NOMO-1 treated with dmso at 0.1 percent for 144 hours (cell line): Measurements from ENCODE around the gene DPP6.

Experiments
- DNase-seq: peaks from one replicate; lab custom pipeline; 2025; ENCODE audit not compliant: unreplicated experiment; lab: John Stamatoyannopoulos, UW

Gene DPP6

GRCh38 chr7:154898973-154899855, 847.0 kb downstream of the DPP6 start:
- no peak for DNase-seq

- DNase-seq: no peak
These were observed 847.7 kb downstream of the DPP6 start for GRCh38 chr7:154899862-154900261.

- DNase-seq: no peak
These were observed 850.4 kb downstream of the DPP6 start for GRCh38 chr7:154902600-154903082.

GRCh38 chr7:154903083-154903731, 851.0 kb downstream of the DPP6 start:
- no peak for DNase-seq

- no peak for DNase-seq
These were observed 852.9 kb downstream of the DPP6 start for GRCh38 chr7:154905146-154905545.

GRCh38 chr7:154905615-154906014, 853.4 kb downstream of the DPP6 start:
- no peak for DNase-seq

GRCh38 chr7:154906201-154906600, 854.0 kb downstream of the DPP6 start:
- no peak for DNase-seq

GRCh38 chr7:154906736-154907355, 854.6 kb downstream of the DPP6 start:
- DNase-seq: no peak

- DNase-seq: no peak
These were observed 855.7 kb downstream of the DPP6 start for GRCh38 chr7:154907651-154908620.

GRCh38 chr7:154909241-154910105, 857.3 kb downstream of the DPP6 start:
- no peak for DNase-seq

- no peak for DNase-seq
These were observed 857.9 kb downstream of the DPP6 start for GRCh38 chr7:154910125-154910524.

GRCh38 chr7:154910977-154911376, 858.8 kb downstream of the DPP6 start:
- no peak for DNase-seq

GRCh38 chr7:154911411-154911810, 859.2 kb downstream of the DPP6 start:
- no peak for DNase-seq

GRCh38 chr7:154911862-154912455, 859.8 kb downstream of the DPP6 start:
- no peak for DNase-seq

- DNase-seq: no peak
These were observed 860.9 kb downstream of the DPP6 start for GRCh38 chr7:154912871-154913637.

GRCh38 chr7:154913638-154914307, 861.6 kb downstream of the DPP6 start:
- DNase-seq: peak; percentile 16

- no peak for DNase-seq
These were observed 862.3 kb downstream of the DPP6 start for GRCh38 chr7:154914308-154914995.
